ENCODE data around the gene CREB5. TPM values are rescaled to one million over a fixed set of nuclear protein-coding genes. Genes with fewer than 3 reads are reported as not detected.

Gene CREB5
- total RNA-seq, 1 donor from 2014 or later, result not detected

DNA sequence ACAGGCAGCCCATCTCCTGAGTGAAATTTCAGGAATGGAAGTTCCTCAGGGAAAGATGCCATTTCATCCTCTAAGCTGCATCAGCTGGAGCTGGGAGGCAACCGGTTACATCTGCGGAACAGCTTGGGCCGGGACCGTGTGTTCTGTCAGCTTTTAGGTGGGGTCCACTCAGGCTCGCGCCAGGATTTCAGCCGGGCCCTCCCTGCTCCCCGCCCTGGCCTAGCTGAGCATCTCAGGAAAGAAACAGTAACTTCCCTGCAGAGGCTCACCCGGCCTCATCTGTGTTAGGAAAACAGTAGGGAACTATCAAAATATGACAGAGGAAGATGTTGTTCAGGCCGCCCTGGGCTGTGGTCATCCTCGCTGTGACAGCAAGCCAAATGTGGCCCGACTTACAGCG is 435.4 kb downstream of the CREB5 start:
- intact Hi-C loops (cut with micrococcal nuclease), result no loop called here

DNA sequence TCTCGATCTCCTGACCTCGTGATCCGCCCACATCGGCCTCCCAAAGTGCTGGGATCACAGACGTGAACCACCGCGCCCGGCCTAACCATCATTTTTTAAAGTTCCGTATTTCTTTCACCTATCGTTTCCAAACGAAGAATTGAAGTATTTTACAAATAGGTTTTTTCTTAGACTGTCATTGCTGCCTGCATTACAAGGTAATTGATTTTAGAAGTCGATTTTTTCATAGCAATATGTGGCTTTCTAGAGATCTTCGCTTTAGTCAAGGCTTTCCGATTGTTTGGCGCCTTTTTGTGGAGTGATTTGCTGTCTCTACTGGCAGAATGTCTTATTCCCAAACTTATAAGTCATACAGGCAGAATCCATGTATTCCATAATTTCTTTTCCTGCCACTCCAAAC is 436.6 kb downstream of the CREB5 start:
- intact Hi-C loops (cut with micrococcal nuclease), result no loop called here

GRCh38 chr7:28850699-28851098 is 438.4 kb downstream of the CREB5 start:
- intact Hi-C loops (cut with micrococcal nuclease), result no loop called here

DNA sequence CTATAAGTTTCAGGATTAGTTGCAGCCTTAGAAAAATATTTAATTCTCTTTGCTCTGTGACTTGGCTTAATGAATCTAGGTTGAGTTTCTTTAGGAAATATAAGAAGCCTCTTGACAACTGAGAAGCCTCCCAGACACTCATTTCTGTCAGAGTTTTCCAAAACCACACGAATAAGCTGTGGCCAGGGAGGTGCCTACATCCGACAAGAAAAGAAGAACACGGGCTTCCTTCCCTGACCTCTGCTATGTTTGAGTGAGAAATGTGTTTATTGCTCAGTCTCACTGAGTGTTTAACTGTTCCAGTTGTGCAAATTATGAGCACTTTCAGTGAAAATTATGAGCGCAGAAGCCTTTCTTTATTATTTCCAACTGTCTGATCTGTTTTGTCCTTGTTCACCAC is 440.8 kb downstream of the CREB5 start:
- intact Hi-C loops (cut with micrococcal nuclease), result no loop called here

DNA sequence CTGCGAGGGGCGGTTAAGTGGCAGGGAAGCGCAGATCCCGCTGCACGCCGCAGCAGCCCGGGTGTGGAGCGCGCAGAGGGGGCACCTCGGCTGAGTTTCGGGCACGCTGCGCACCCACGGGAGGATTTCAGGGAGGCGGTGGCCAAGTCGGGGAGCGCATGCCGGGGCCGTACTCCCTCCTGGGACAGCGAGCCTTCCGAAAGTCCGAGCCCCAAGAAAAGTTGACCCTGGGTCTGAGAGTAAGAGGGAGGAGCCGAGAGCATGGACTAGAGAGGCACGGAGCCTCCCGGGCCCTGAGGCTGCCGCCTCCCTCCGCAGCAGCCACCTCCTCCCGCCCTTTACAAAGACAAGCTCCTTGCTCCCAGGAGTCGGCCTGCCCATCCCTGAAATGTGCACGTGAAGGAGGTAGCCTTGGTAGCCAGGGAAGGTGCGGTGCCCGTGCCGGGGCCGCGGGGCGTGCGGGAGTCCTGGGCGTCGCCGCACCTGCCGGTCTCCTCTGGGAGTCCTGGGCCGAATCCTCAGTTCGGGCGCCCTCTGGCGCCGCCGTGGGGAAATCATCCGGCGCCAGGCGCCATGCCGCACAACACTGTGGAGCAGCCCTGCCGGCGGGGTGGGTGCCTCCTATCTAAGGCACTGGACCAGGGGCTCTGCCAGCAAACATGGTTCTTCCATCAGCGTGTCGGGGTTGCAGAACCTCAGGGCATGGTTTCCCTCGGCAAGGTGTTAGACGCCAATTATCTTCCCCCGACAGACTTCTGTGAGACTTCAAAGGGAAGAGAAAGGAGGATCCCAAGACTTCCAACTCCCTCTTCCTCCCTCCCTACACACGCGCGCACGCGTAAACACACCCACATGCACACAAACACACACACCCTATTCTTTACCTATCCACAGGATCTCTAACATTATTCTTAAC is 441.8 kb downstream of the CREB5 start:
- intact Hi-C loops (cut with micrococcal nuclease), result loop anchor here (1.0 to 2.0 kb wide), 2 partner anchors 465 to 557 kb away; no protein-coding TSS in a partner anchor

GRCh38 chr7:28854750-28855074 is 442.4 kb downstream of the CREB5 start:
- intact Hi-C loops (cut with micrococcal nuclease), result loop anchor here (1.0 to 2.0 kb wide), 2 partner anchors 465 to 558 kb away; no protein-coding TSS in a partner anchor

DNA sequence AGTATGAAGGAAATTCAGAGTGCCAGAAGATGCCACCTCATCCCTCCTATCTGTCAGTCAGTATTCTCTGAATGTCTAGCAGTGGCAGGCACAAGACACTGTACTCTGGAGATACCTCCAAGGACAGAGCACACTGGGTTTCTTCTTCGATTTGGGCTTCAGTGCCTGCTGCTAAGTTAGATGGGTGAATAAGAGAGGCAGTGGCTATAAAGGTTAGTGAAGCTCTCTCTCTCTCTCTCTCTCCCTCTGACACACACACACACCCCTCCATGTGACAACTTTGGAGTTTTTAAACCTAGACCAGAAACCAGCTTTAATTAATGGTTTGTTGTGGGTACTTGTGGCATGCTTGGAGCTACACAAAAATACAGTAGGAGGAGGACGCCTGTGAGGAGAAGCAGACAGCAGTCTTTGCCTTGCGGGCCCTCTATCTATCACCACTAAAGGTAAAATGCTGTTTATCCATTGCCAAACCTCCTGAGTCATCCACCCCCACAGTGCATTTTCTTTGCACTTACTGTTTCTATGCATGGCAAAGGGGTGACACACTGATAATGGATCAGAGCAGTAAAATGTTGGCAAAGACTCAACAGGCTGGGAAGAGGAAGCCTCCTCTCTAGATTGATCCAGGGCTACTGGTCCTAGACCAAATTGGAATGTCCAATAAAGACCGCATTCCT is 443.4 kb downstream of the CREB5 start:
- intact Hi-C loops (cut with micrococcal nuclease), result loop anchor here (2.0 kb wide), 1 partner anchor 559 kb away; no protein-coding TSS in a partner anchor

GRCh38 chr7:28856656-28857055 is 444.3 kb downstream of the CREB5 start:
- intact Hi-C loops (cut with micrococcal nuclease), result no loop called here

- intact Hi-C loops (cut with micrococcal nuclease), result no loop called here
Observed at GRCh38 chr7:28858206-28858605, 445.9 kb downstream of the CREB5 start.

- intact Hi-C loops (cut with micrococcal nuclease), result no loop called here
Observed at GRCh38 chr7:28858895-28859294, 446.6 kb downstream of the CREB5 start.

- intact Hi-C loops (cut with micrococcal nuclease), result no loop called here
Observed at GRCh38 chr7:28861825-28862224, 449.5 kb downstream of the CREB5 start.

DNA sequence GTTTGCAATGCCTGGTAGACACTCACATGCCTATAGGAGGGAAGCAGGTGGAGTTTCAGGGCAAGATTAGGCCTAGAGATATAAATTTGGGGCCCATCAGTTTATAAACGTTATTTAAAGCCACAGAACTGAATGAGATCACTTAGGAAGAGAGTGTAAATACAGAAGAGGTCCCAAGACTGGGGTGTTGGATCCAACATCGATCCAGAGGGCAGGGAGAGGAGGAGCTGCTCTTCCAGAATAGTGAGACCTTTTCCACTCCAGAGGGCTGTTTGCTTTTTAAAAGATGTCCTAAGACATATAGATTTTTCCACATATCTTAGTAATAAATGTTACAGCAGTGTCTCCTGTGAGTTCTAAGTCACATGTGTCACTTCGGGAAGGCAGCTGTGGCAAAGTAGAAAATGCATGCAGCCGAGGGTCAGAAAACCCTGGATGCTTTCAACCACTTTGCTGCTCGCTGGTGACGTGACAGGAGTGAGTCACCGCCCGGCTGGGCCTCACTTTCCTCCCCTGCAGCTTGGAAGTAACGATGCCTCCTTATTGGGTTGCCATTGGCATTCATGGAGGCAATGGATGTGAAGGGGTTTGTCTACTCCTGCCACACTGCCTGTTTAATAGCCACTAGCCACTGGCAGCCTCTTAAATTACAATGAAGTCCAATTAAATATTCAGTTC is 450.4 kb downstream of the CREB5 start:
- intact Hi-C loops (cut with micrococcal nuclease), result no loop called here

DNA sequence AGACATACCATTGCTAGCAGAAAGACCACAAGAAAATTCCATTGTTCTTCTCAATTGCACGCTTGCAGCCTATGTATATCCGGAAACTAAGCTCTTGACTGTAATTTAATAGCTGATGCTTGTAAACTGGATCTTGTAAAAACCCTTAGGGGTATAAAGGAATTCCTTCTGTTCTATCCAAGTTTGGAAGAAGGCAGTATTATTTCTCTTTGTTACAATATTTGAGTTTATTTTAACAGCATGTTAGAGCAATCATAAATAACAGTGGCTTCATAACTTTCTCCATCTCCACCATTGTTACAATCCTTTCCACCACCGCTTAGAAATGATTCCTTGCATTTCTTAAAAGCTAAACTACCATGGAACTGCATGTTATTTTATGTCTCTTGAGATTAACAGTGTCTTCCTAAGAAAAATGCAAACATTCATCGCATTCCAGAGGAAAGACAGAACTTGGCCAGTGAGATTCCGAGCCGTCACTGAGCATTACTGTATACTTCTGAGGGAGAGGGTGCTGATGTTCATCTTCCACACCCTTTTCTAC is 453.4 kb downstream of the CREB5 start:
- intact Hi-C loops (cut with micrococcal nuclease), result no loop called here

DNA sequence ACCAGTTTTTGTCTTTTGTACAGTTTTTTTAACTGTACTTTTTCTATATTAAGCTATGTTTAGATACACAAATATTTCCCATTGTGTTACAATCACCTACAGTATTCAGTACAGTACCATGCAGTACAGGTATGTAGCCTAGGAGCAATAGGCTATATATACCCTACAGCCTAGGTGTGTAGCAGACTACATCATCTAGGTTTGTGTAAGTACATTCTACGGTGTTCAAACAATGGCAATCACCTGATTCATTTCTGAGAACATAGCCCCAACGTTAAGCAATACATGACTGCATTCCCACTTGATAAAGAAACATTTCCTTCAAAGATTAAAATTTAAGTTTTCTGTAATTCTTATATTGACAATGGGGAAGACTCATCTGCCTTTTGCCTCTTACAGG is 456.4 kb downstream of the CREB5 start:
- intact Hi-C loops (cut with micrococcal nuclease), result no loop called here

GRCh38 chr7:28871077-28871476 is 458.8 kb downstream of the CREB5 start:
- intact Hi-C loops (cut with micrococcal nuclease), result no loop called here

DNA sequence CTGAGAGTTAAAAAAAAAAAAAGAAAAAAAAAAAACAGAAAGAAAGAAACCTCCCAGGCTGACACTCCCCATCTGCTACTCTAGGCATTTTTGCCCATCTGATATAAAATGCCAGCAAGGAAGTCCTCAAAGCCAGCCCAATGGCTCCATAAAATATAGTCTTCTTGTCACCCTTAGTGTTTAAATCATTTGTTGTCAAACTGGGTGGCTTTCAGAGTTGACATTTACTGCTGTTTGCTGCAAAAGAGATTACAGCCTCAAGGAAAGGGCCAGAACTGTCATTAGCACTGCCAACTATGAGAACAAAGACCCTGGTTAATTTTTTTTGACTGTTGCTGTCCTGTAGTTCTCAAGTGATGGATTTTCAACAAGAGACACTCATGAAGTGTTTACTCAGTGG is 459.3 kb downstream of the CREB5 start:
- intact Hi-C loops (cut with micrococcal nuclease), result no loop called here

GRCh38 chr7:28872226-28872625 is 459.9 kb downstream of the CREB5 start:
- intact Hi-C loops (cut with micrococcal nuclease), result no loop called here

GRCh38 chr7:28873365-28873764 is 461.0 kb downstream of the CREB5 start:
- intact Hi-C loops (cut with micrococcal nuclease), result no loop called here

GRCh38 chr7:28874001-28874400 is 461.7 kb downstream of the CREB5 start:
- intact Hi-C loops (cut with micrococcal nuclease), result no loop called here
